BE2C (cell line): ENCODE data around the gene ADAMTSL3.
"Not testable (repeated sequence)": the region's sequence is repeated elsewhere in the genome, so short reads cannot be mapped to it uniquely, and the experiment has no call there.

Source experiments
- DNase-seq: peaks from one replicate; pipeline ENCODE4 v3.0.0-alpha.2; 2020
- H3K27me3 ChIP-seq: fragments of 250-450 bp; sonication (Bioruptor Pico); 2 replicates; pipeline ENCODE4 v1.5.1; 2020; ENCODE audit warnings: mild to moderate bottlenecking
- H3K36me3 ChIP-seq: fragments of 250-450 bp; sonication (Bioruptor Pico); 2 replicates; pipeline ENCODE4 v1.5.1; 2020; ENCODE audit warnings: mild to moderate bottlenecking
- H3K4me1 ChIP-seq: fragments of 250-450 bp; sonication (Bioruptor Pico); 2 replicates; pipeline ENCODE4 v1.5.1; 2020
- H3K4me3 ChIP-seq: 2 replicates; pipeline ENCODE4 v1.5.1; 2011; ENCODE audit warnings: low read depth, low read length
- H3K9me3 ChIP-seq: fragments of 250-450 bp; sonication (Bioruptor Pico); 2 replicates; pipeline ENCODE4 v1.5.1; 2020
- CTCF ChIP-seq: IDR thresholded peaks from 2 replicates; pipeline ENCODE4 v1.5.1; 2012; ENCODE audit warnings: mild to moderate bottlenecking, low read depth, low read length

ADAMTSL3 gene

DNA sequence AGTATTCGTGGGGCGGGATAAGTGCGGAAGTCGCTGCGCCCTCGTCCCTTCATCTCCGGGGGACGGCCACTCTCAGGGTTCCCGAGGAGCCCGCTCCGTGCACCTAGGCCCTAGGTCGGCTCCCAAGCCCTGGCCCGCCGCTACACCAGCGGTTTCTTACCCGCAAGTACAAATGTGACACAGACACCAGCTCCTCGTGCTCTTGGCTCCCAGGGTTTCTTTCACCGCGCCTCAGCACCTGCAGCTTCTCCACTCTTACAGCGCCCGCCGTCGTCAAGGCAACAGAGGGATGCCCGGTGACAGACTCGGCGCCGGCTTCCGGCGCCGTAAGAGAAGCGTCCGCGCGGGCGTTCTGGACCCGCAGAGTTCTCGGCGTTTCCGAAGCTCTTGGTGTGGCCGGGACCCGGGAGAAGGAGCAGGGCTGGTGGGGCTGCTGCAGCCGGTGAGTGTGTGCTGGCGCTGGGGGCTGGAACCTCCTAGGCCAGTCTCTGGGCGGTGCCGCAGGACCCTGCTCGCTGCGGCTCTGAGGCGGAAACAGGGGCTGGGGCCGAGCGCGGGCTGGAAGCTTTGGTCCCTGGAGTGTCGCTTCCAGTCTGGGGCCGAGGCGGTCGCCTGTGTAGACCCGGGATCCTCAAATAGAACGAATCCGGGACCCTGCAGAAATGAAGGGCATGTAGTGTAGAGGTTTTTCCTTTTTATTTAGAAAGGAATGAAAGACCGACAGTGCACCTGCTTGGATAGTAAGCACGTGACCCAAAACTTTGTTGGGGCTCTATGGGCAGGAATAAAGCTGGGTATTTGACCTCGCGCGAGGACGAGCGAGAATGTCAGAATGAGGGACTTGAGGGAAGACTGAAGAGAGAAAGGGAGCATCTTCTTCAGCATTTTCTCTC, 426.2 kb downstream of the ADAMTSL3 start:
- Histone ChIP-seq H3K9me3 (no peaks in the 10 kb centered on the region), H3K4me3 (peak overlapping the region; percentile 64), H3K4me1 (no peaks in the 10 kb centered on the region), H3K36me3 (no peaks in the 10 kb centered on the region), H3K27me3 (peaks cover 24% of the 10 kb centered on the region)
- peak; percentile 62 for DNase-seq
- TF ChIP-seq CTCF: no peak

DNA sequence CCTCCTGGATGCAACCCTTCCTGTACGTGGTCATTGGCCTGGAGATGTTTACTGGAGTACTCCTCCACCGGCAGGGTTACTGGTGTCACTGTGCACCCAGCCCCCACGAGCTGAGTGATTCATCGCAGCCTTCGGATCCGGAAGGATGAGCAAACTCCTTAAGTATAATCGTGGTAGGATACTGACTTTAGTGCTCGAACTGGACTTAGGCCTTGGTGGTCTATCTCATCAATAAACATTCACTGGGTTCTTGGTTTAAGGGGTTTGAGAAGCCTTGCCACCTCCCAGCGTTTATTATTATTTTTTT, 426.8 kb downstream of the ADAMTSL3 start:
- DNase-seq, H3K9me3 ChIP-seq, H3K4me3 ChIP-seq, H3K36me3 ChIP-seq, H3K4me1 ChIP-seq: not testable (repeated sequence)
- H3K27me3 ChIP-seq: peaks cover 24% of the 10 kb centered on the region

GRCh38 chr15:84081391-84082168, 427.7 kb downstream of the ADAMTSL3 start:
- peaks cover 24% of the 10 kb centered on the region for H3K27me3 ChIP-seq
- H3K9me3 ChIP-seq: no peaks in the 10 kb centered on the region
- H3K4me1 ChIP-seq: no peaks in the 10 kb centered on the region
- H3K4me3 ChIP-seq: no peak overlapping the region
- TF ChIP-seq CTCF: no peak
- H3K36me3 ChIP-seq: no peaks in the 10 kb centered on the region
- DNase-seq: no peak

DNA sequence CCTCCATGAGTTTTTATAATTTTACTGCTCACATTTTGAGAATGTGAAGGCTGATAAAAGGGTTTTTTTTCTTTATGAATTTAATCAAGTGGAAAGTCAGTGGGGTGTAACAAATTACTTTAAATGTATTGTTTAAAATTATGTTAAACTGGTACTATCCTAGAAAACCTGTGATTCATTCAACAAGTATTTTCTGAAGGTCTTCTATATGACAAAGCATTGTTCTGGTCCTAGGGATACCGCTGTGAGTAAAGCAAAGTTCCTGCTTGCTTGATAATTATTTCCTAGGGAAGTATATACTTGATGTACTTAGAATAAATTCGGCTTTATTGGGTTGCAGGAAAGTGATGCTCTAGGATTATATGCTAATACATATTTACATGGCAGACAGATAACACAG, 428.8 kb downstream of the ADAMTSL3 start:
- no peak overlapping the region for H3K4me3 ChIP-seq
- DNase-seq: no peak

DNA sequence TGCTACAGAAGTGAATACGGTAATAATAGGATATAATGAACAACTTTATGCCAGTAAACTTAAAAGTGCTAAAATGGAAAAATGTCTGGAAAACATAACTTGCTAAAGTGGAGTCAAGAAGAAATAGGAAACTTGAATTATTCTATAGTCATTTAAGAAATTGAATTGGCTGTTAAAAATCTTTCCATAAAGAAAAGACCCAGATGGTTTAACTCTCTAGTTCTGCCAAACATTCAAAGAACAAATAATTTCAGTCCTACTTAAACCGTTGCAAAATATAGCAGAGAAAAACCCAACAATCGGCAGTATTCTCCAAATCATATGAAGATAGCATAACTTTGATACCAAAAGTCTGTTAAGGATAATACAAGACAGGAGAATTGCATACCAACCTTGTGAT, 432.1 kb downstream of the ADAMTSL3 start:
- not testable (repeated sequence) for H3K9me3 ChIP-seq, DNase-seq
- peaks cover 11% of the 10 kb centered on the region for H3K27me3 ChIP-seq

More for the DNA sequence above, 428.8 kb downstream of the ADAMTSL3 start:
- no peaks in the 10 kb centered on the region for H3K9me3 ChIP-seq
- H3K27me3 ChIP-seq: peaks cover 24% of the 10 kb centered on the region
- no peaks in the 10 kb centered on the region for H3K4me1 ChIP-seq
- TF ChIP-seq CTCF: no peak
- no peaks in the 10 kb centered on the region for H3K36me3 ChIP-seq

More for the DNA sequence above, 432.1 kb downstream of the ADAMTSL3 start:
- H3K4me3 ChIP-seq, H3K36me3 ChIP-seq, H3K4me1 ChIP-seq: not testable (repeated sequence)
